Transverse colon (tissue), 3 donors: ENCODE results near the gene DYNC1I1.

Experiments used
- CTCF ChIP-seq, 5 experiments: fragments of 200-600 bp in 3 of 5; fragments of 450-650 bp in 2 of 5; sonication (generic) in 3 of 5; IDR thresholded peaks; 1 replicate in 2 of 5; 2 replicates in 3 of 5; pipeline ENCODE4 v1.5.1; 2016 to 2017; ENCODE audit warnings: antibody characterized with exemption in 5 of 5, inconsistent platforms in 3 of 5, mild to moderate bottlenecking in 2 of 5, moderate library complexity in 1 of 5
- POLR2A ChIP-seq: fragments of 450-650 bp; IDR thresholded peaks from one replicate; pipeline ENCODE4 v1.6.1; 2016; ENCODE audit warnings: antibody characterized with exemption, mild to moderate bottlenecking, moderate library complexity

GRCh38 chr7:95865716-95866371 is 93.5 kb downstream of the DYNC1I1 start:
- TF ChIP-seq CTCF (IDR thresholded peaks at IDR 0.05) (no peak), POLR2A (no peak)
